GM19025 (cell line): Measurements from ENCODE around the gene CHD1L.
A peak's percentile ranks its signal among the peaks of the same experiment; 100 is the strongest.
"Not testable (repeated sequence)": the region's sequence is repeated elsewhere in the genome, so short reads cannot be mapped to it uniquely, and the experiment has no call there.

Experiments
- ATAC-seq: cut with Tn5 transposase; IDR thresholded peaks from one replicate; pipeline ENCODE4 v1.9.1; 2021; ENCODE audit warnings: mild to moderate bottlenecking, low read depth, moderate library complexity; ENCODE audit not compliant: unreplicated experiment

The CHD1L gene

DNA sequence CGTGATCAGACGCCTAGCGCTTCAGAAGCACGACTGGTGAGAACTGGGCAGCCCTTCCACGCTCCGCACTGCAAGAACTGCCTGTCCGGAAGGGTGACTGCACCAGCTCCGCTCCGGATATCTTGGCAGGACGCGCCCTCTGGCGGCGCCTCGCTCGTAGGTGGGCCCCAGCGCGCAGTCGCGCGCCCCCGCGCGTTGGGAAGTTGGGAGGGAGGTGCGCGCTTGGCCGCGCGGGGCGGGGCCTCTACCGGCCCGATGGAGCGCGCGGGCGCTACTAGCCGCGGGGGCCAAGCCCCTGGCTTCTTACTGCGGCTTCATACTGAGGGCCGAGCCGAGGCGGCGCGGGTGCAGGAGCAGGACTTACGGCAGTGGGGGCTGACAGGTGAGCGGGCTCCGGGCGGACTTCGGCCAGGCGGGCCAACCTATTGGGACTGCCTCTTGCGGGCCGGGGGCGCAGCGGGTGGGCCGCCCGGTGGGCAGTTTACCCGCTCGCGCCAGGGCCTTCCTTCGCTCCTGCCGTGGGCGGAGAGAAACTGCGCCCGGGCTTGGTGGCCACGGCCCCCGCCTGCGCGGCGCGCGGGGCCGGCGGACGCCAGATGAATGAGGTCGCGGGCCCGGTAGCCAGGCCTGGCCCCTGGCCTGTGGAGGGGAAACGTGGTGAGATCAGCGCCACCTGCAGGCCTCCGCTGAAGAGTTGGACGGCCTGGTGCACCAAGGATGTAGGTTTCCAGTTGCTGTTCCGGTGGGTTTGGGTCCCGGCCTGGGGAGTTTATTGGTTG, at the start of gene CHD1L:
TSS of gene CHD1L (plus strand) at position 236 of the 779 bp plus-strand sequence. CDS start at position 256, 20 bp downstream.
- ATAC-seq = peak; percentile 84

DNA sequence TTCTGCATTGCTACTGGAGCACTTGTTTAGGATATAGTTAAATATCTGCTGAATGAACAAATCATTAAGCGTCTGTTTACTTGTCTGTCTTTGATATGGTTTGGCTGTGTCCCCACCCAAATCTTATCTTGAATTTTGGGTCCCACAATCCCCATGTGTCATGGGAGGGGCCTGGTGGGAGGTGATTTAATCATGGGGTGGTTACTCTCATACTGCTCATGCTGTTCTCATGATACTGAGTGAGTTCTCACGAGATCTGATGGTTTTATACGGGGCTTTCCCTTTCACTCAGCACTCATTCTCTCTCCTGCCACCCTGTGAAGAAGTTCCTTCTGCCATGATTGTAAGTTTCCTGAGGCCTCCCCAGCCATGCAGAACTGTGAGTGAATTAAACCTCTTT, 45.2 kb upstream of the CHD1L start:
- not testable (repeated sequence) for ATAC-seq

DNA sequence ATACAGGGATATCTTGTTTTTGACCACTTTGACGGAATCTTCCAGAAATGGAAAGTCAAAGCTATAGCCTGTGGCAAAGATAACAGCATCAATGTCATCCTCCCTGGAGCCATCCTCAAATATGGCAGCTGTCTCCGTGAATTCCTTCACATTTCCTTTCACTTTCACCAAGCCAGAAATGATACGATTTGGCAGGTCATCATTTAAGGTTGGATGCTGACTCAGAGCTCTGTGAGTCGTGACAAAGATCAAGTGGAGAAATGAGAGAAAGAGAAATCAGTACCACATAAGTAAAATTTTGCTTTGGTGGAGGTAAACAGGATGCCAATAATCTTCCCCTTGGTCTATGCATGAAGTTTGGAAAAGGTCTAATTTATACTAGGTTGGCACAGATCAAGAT, 41.2 kb upstream of the CHD1L start:
- ATAC-seq = no peak

DNA sequence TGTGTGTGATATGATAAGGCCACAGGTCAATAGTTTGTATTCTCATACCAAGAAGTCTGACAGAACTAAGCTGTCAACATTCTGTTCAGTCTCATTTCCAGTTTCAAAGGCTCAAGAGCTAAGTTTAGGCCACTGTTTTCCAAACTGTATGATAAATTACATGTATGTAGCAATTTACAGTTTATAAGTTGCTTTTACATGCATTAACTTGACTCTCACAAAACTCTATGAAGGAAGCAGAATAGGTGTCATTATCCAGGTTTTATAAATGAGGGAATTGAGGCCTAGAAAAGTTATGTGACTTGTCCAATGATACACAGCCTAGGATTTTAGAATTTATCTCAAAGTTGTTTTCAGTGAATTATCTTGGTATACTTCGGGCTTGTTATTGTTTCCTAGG, 40.7 kb upstream of the CHD1L start:
- no peak for ATAC-seq

DNA sequence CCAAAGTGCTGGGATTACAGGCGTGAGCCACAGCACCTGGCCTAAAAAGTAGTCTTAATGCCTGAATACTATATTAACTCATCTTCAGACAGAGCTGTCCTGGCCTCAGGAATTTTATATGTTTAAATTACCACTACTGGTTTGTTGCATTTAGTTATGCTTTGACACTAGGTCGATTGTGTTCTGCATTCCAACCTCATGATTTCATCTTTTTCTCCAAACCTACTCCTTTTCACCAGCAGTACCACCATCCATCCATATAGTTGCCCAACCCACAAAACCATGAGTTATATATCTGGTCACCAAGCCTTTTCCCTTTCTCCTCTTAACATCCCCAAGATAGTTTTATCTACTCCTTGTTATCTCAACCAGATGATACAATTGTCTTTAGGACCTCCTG, 39.9 kb upstream of the CHD1L start:
- ATAC-seq = no peak

DNA sequence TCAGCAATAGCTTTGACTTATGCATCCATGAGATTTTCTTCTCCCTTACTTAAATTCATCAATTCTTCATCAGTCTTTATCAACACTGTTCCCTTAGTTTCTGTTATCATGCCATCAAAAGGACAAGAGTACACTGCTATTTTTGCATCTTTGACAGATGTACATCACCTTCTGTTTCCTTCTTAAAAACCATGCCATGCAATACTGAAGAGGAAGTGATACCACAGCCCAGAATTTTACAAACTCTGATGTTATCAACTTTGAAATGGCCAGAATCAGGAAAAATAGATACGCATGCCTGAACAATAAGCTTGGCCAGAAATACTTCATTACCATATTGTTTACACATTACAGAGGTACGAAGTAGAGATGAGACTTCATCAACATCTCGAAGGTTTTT, 38.4 kb upstream of the CHD1L start:
- ATAC-seq = no peak

DNA sequence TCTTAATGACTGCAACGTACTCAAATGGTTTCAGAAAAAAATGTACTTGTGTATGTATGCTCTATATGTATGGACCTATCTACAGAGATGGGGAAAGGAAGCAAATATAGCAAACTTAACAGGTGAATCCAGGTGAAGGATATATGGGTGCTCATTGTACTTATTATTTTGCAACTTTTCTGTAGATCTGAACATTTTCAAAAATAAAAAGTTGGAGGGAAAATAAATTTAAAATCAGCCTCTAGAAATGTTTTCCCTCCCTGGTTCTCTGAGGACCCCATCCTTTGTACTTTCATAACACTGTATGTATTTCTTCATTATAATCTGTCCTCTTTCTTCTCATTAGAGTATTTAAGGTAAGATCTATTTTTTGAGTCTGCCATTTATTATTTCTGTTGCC, 35.3 kb upstream of the CHD1L start:
- ATAC-seq = no peak

DNA sequence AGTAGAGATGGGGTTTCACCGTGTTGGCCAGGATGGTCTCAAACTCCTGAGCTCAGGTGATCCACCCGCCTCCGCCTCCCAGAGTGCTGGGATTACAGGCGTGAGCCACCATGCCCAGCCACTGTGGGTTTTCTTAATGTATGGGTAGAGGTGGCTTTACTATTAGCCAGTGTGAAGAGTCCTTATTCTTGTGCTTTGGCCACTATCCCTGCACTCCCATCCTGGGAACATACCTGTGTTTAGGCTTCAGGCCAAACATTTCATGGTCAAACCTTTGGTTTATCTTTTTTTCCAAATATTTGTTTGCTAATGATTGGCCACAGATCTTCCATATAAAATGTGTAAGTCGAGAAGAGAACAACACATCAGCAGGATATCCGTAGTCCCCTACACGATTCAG, 33.9 kb upstream of the CHD1L start:
- ATAC-seq = no peak

DNA sequence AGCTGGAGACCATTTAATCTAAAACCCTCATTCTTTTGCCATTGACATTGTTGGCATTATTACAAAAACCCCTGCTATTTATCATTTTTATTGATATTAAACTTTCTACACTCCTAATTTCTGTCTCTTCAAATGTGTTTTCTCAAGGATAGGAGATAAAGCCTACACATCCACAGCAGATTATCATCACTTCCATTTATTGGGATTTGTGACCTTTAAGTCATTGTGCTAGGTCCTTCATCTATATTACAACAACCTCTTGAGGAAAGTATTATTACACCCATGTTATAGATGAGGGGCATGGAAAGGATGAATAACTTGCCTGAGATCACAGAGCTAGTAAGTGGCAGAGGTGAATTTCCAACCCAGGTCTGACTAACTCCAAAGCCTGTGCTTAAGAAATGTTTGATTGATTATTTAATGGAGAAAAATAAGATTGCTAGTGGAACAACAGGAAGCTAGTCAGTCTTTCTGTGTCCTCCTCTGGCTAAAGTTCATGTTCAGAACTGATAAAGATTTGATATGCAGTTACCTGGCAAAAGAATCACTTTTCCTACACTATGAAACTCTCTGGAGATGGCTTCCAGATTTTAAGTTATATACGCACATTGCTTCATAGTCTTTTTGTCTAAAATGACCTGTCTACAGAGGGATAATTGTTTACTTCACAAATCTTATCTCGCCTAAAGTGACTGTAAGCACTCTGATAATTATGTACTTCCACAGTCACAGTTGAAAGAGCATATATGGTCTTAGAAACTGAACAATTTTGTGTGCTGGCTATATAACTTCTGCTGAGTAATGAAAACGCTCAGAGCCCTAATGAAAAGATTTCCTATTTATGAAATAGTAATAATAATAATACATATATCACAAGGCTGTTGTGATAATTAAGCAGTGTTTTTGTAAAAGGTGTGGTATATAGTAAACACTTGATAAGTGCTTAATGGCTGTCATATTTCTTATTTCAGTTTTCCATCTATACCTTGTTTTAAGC, 32.4 kb upstream of the CHD1L start:
- no peak for ATAC-seq

DNA sequence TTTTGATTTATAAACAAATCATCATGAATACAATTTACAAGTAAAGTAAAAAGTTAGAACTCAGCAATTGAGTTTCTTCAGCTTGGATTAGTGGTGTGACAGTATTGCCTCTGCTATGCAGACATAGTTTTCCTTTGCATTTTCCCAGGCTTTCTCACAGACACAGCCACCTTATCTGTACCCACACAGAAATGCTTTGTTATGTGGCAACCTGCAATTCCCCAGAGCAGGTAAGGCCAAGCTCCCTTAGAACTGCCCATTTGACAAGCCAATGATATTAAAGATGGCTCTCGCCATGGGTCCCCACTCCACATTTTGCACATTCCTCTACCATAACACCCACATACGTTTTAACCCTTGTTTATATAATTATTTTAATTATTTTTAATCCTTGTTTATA, 31.5 kb upstream of the CHD1L start:
- no peak for ATAC-seq

DNA sequence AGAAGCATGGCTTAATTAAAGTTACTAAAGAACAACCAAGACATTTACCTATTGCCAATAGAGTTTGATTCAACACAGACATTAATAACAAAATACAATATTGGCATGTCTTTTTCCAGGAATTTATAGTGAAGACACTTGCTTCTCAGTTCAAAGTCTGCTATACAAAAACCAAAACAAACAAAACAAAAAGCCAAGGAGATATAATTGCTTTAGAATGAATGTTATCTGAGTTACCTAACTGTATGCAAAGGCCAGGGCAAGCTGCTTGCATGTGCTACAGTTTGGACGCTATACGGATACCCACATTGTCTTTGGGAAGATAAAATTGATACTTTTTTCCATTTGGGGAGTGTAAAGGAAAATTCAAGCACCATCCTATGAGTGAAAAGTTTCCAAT, 30.9 kb upstream of the CHD1L start:
- no peak for ATAC-seq

DNA sequence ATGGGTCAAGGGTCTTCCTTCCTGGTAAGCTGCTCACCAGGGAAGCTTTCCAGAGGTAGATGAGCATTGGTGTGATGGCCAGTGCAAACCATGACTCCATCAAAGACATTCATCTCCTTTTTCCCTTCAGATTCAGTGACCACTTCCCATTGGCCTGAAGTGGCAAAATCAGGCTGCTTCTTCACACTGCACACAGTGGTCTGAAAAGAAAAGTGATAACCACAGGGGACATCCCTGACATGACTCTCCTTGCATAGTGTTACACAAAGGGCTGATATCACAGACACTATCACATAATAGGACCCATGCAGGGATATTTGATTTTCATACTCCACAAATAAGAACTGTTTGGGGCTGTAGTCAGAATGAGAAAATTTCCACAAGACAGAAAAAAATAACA, 29.2 kb upstream of the CHD1L start:
- ATAC-seq = no peak

DNA sequence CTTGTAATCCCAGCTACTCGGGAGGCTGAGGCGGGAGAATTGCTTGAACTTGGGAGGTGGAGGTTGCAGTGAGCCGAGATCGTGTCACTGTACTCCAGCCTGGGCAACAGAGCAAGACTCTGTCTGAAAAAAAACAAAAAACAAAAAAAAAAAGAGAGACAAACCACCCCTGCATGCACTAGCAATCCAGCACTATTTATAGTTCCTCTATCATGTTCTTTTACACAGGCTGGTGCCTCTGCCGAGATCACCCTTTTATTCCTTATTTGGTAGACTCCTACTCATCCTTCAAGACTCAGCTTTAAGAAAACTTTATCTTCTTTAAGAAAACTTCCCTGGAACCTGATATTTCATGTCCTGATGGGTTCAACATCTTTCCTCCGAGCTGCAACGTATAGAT, 28.2 kb upstream of the CHD1L start:
- ATAC-seq = no peak

DNA sequence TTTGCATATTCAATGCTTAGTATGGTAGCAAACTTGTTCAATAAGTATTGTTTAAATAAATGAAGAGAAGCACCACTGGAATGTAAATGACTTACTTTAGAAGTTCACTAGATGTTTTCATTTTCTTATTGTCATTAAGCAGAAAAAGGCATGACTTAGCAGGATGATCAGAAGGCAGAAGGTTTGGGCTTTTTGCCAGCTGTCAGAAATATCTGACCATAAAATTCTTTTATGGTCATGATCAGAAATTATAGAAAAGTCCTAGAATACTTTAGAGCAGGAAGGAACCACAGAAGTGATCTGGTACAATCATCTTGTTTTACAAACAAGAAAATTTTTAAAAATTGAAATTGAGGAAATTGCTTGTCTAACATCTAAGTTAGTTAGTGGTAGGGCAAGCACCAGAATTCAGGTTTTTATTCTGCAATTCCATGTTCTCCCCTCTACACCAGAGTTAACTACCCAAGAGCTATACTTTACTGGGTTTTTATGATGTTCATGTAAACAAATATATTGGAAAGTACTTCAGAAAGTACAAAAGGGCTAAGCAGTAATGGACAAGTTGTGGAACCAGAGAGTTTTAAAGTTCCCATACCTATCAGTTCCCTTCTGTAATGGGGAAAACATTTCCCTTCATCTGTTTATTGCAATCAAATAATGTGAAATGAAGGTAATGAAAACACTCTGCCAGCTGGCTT, 27.5 kb upstream of the CHD1L start:
- no peak for ATAC-seq

DNA sequence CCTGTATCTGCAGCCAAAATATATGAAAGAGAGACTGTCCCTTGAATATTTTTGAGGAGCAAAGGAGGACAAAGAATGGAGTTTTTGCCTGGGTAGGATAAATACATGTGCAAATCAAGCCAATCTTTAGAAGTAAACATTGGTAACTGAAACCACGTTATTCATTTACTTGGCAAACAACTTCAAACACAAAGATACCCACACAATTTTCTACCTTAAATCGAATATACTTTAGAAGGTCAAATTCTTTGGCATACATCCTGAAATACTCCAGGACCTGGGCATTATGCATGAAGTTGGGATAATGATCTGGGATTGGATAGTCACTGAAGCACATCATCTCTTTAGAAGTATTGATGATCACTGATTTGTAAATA, 27.0 kb upstream of the CHD1L start:
- ATAC-seq = no peak

DNA sequence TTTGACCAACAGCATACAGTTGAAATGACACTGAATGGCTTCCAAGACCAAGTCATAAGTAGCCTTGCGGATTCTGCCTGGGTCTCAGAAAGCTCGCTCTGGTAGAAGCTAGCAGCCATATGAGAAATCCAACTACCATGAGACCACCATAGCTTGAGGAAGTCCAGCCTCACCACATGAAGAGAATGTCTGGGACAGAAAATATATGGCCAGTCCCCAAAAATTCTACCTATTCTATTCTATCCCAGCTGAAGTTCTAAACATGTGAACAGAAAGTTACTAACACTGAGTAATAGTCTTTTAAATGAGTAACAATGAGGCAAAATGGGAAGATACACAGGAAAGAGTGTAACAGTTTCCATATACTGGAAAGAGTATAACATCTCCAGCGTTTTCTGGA, 26.4 kb upstream of the CHD1L start:
- ATAC-seq = no peak

DNA sequence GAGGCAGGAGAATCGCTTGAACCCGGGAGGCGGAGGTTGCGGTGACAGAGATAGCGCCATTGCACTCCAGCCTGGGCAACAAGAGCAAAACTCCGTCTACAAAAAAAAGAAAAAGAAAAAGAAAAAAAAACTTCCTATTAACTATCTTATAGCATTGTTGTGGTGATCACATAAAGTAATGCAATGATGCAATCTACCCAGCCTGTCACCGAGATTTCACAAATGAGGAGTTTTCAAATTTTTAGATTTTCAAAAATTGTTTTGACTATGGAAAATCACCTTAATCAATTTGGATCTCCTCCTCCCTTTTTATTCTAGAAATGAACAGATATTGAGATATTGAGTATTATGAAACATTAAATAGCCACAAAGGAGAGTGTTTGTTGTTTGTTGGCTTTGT, 25.3 kb upstream of the CHD1L start:
- no peak for ATAC-seq

DNA sequence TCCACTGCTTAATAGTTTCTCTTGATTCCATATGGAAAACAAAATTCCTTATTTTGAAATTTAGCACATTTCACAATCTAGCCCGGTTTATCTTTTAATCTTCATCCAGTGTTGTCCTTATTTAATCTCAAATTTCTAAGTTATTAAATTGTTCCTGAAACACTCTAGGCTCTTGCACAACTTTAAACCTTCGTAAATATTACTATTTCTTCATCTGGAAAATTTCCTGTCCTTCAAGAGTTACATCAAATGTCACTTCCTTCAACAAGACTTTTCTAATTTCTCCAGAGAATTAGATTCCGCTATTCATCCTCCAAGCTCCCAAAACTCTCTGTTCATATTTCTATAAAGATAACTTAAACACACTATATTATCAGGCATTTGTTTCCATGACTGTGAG, 23.9 kb upstream of the CHD1L start:
- no peak for ATAC-seq

DNA sequence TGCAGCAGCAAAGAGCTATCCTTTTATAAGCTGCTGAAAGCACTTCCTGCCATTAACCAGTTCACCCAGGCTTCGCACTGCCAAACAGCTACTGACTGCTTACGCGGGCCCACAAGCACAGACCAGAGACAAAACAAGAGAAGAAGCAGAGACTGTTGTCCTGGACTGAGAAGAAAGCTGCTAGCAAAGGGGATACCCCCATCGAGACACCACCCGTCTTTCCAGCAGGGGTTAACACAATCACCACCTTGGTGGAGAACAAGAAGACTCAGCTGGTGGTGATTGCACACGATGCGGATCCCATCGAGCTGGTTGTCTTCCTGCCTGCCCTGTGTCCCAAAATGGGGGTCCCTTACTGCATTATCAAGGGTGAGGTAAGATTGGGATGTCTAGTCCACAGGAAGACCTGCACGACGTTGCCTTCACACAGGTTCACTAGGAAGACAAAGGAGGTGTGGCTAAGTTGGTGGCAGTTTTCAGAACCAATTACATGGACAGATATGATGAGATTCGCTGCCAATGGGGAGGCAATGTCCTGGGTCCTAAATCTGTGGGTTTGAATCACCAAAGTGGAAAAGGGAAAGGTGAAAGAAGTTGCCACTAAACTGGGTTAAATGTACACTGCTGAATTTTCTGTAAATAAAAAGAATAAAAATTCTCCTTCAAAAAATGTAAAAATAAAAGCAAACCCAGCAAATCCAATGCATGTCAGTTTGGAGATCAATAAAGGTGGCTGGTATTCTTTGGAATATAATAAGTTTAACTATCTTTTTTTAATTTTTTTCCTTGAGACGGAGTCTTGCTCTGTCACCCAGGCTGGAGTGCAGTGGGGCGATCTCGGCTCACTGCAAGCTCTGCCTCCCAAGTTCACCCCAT, 18.5 kb upstream of the CHD1L start:
- no peak for ATAC-seq

DNA sequence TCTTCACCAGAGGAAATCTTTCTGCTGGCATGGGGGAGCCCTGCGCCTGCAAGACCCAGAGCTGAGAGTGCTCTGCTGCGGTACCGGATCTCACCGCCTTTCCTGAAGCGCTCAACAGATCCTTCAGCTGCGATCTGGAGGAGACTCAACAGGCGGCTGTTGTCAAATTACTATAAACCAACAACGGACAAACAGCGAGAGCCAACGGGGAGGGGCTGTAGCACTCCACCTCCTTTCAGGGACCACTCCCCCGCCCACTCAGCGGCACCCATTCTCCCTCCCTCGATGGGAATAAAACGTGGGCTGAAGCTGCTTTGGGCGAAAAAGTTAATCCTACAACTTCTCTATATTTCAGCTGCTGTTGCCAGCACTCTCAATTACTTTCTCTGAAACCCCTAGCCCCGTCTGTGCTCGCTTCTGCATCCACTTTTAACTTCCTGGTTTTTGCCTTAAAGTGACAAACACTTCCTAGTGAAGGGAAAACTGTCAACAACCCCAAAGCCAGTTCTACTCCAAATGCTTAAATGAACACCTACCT, 17.2 kb upstream of the CHD1L start, which contains the start of gene FMO5:
TSS of gene FMO5 (minus strand) at position 147 of the 538 bp plus-strand sequence. CDS start 310 bp downstream, outside the sequence.
- ATAC-seq = peak; percentile 57
